GM06990 (cell line): ENCODE measurements around the gene KLHL36.

Experiments
- DNase-seq: peaks from one replicate; pipeline ENCODE4 v3.0.0-alpha.2; 2011; ENCODE audit not compliant: insufficient read length; ENCODE audit errors: extremely low read depth
- H3K27me3 ChIP-seq: replicated peaks from 2 replicates; pipeline ENCODE4 v1.6.0; 2011; ENCODE audit warnings: low read length; ENCODE audit not compliant: control insufficient read depth, insufficient read depth
- H3K36me3 ChIP-seq: 2 replicates; pipeline ENCODE4 v1.5.1; 2011; ENCODE audit warnings: low read length; ENCODE audit not compliant: control insufficient read depth, insufficient read depth
- H3K4me3 ChIP-seq: replicated peaks from 2 replicates; pipeline ENCODE4 v1.5.1; 2011; ENCODE audit warnings: low read depth, mild to moderate bottlenecking, control low read depth, low read length
- TF ChIP-seq, protein P1 (sequence below): IDR thresholded peaks from 2 replicates; pipeline ENCODE4 v1.5.1; 2011; ENCODE audit warnings: low read length, control low read depth, mild to moderate bottlenecking, inconsistent platforms; ENCODE audit not compliant: insufficient read depth, poor library complexity, severe bottlenecking

Gene KLHL36

DNA sequence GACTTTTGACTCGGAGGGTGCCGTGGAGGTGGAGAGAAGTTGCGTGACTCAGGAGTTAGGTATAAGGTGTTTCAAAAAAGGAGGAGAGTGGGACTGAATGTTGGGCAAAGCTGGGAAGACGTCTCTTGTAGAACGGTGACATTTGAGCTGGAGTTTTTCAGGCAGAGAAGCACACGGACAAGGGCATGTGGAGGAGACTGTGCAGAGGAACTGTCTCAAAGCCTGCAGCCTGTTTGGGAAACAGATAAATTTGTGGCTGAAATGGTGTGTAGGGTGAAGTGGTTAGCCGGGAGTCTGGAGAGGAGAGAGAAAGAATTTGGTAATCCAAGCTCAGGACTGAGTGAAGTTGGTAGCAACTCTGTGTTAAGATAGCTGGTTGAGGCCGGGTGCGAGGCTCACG is 61.3 kb downstream of the KLHL36 start:
- Histone ChIP-seq H3K4me3 (no peak overlapping the region), H3K36me3 (peaks cover 1% of the 10 kb centered on the region), H3K27me3 (no peaks in the 10 kb centered on the region)
- TF ChIP-seq, protein P1, sequence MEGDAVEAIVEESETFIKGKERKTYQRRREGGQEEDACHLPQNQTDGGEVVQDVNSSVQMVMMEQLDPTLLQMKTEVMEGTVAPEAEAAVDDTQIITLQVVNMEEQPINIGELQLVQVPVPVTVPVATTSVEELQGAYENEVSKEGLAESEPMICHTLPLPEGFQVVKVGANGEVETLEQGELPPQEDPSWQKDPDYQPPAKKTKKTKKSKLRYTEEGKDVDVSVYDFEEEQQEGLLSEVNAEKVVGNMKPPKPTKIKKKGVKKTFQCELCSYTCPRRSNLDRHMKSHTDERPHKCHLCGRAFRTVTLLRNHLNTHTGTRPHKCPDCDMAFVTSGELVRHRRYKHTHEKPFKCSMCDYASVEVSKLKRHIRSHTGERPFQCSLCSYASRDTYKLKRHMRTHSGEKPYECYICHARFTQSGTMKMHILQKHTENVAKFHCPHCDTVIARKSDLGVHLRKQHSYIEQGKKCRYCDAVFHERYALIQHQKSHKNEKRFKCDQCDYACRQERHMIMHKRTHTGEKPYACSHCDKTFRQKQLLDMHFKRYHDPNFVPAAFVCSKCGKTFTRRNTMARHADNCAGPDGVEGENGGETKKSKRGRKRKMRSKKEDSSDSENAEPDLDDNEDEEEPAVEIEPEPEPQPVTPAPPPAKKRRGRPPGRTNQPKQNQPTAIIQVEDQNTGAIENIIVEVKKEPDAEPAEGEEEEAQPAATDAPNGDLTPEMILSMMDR, result no peak
- no peak for DNase-seq

DNA sequence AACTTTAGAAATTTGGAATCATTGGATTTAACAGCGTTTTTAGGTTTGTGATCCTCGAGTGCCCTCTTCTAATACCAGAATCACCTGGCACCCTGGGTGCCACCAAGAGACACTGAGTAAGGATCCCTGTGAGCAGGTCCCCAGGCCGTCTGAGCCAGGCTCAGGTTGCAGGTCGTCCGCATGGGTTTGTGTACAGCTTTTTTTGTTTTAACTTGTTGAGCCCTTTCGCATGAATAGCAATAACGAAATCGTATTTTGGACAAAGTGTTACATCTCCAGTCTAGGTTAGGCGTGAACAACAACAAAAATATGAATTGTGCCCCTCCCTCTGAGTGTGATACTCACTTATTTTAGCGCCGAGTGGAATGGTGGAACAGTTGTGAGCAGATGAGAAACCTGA is 62.4 kb downstream of the KLHL36 start:
- TF ChIP-seq, protein P1, result no peak
- no peaks in the 10 kb centered on the region for H3K27me3 ChIP-seq
- no peak overlapping the region for H3K4me3 ChIP-seq
- no peak for DNase-seq
- H3K36me3 ChIP-seq, result peaks cover 2% of the 10 kb centered on the region; the same call in 1 of the 2 replicates
